G401 (cell line): ENCODE measurements around the gene VPS25. TPM values are rescaled to one million over a fixed set of nuclear protein-coding genes. Genes with fewer than 3 reads are reported as not detected.
"Not testable (repeated sequence)": the region's sequence is repeated elsewhere in the genome, so short reads cannot be mapped to it uniquely, and the experiment has no call there.

Experiments
- DNase-seq: peaks from one replicate; pipeline ENCODE4 v3.0.0-alpha.2; 2015; ENCODE audit warnings: low spot score
- in situ Hi-C: cut with HindIII; loops from 2 replicates; pipeline ENCODE4 v1.10.0; 2016; ENCODE audit warnings: low sequenced_read_pairs, mixed read lengths
- total RNA-seq: library from RNA; depleted of rRNA; stranded (reverse); fragments of >200 nt; shearing (Covaris generic); gene quantifications from 2 replicates; pipeline ENCODE4 v1.2.3, GENCODE V29; 2014

Gene VPS25
- total RNA-seq, 1 experiment from 2014 or later = 199 TPM

GRCh38 chr17:42766124-42766523, 7.1 kb upstream of the VPS25 start:
- DNase-seq = no peak
- in situ Hi-C loops = no loop called here

GRCh38 chr17:42767512-42767911, 5.7 kb upstream of the VPS25 start:
- DNase-seq = no peak
- in situ Hi-C loops = no loop called here

- in situ Hi-C loops, DNase-seq: not testable (repeated sequence)
These were observed 5.2 kb upstream of the VPS25 start for GRCh38 chr17:42768006-42768405.

- in situ Hi-C loops, DNase-seq: not testable (repeated sequence)
These were observed 3.3 kb upstream of the VPS25 start for GRCh38 chr17:42769964-42770363.

DNA sequence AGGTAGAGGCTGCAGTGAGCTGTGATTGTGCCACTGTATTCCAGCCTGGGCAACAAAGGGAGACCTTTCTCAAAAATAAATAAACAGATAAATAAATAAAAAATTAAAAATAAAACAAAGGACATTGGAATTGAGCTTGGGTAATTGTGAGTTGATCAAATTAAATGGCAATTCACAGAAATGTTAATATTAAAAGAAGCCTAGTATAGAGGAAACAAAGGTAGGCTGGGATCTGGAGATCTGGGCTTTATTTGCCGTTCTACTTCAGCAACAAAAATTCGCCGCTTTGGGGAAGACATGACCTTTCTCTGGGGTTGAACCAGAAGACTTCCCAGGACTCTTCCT, 332 bp upstream of the VPS25 start:
- no peak for DNase-seq
- in situ Hi-C loops = no loop called here

- in situ Hi-C loops = no loop called here
- no peak for DNase-seq
These were observed 957 bp downstream of the VPS25 start for GRCh38 chr17:42774066-42774745.

GRCh38 chr17:42775534-42776098, 2.4 kb downstream of the VPS25 start:
- no peak for DNase-seq
- in situ Hi-C loops = no loop called here

DNA sequence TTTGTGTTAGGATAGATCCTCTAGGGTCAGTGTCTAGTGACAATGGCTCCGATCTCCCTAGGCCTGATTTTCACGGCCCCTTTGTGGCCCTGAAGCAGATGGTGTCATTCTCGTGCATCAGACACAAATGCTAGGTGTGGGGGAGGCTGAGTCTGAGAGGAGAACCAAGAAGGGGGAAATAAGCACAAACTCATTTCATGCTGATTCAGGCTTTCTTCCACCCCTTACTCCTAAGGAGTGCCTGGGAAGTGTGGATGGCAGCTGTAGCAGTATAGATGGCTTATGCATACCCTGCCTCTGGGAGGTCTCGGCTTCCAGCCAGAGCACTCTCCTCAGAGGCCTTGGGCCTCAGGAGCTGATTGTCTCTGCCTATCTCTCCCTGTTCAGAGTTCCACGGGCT, 5.3 kb downstream of the VPS25 start:
- in situ Hi-C loops = no loop called here

DNA sequence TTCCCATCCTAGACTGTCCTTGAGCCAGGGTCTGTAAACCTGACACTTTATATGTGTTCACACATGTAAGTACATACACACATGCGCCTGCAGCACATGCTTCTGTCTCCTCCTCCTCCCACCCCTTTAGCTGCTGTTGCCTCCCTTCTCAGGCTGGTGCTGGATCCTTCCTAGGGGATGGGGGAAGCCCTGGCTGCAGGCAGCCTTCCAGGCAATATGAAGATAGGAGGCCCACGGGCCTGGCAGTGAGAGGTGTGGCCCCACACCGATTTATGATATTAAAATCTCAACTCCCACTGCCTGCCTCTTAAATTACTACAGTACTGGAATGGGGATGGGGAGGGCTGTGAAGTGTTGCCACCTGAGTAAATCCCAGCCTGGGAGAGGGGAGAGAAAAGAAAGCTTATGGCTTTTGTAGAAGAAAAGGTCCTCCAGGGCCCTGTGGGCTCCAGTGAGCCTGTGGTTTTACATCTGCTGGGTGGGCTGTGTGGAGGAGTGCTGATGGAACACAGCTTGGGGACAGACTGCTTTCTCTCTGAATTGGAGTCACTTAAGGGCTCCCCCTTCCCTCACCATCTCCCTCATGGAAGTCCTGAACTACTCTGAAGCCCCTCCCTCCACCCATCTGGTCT, 6.2 kb downstream of the VPS25 start:
- DNase-seq = no peak
- in situ Hi-C loops = no loop called here

More for the DNA sequence above, 5.3 kb downstream of the VPS25 start:
- DNase-seq = no peak

DNA sequence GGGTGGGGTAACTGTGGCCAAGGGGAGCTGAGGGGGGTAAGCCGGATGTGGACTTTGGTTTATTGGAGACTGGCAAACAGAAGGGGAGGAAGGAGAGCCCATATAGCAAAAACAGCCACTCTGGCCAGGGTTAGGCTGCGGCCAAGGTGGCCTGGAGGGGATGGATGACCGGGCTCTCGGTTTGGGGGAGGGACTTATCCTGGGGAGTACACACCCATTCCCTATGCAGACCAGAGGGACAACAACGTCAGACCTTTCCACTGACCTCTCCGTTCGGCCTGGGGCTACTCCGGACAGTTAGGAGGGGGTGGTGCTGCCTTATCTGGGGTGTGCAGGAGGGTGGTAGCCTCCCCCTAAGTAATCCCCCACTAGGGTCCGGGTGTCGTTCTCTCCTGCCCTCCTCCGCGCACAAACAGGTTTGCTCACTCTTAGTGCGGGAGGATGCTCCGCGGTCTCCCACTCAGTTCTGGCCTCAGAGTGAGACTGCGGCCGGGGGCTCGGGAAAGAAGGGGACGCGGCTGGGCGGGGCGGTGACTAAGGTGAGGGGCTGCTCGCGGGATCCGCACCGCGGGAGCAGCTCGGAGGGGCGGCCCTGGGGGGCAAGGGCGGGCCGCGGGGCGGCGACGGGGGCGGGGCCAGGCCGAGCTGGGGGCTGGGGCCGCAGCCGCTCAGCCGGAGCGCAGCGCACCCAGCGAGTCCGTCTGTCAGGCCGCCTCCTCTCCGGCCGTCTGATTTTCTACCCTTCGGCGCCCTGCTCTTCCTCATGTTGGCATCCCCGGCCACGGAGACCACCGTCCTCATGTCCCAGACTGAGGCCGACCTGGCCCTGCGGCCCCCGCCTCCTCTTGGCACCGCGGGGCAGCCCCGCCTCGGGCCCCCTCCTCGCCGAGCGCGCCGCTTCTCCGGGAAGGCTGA, 6.9 kb downstream of the VPS25 start, which contains the start of gene WNK4:
Gene WNK4 (plus strand): TSS at position 675 of the 915 bp plus-strand sequence. CDS start 89 bp downstream, at position 764.
- DNase-seq = no peak
- in situ Hi-C loops = no loop called here

GRCh38 chr17:42780851-42781638, 7.8 kb downstream of the VPS25 start:
- in situ Hi-C loops = no loop called here
- no peak for DNase-seq

DNA sequence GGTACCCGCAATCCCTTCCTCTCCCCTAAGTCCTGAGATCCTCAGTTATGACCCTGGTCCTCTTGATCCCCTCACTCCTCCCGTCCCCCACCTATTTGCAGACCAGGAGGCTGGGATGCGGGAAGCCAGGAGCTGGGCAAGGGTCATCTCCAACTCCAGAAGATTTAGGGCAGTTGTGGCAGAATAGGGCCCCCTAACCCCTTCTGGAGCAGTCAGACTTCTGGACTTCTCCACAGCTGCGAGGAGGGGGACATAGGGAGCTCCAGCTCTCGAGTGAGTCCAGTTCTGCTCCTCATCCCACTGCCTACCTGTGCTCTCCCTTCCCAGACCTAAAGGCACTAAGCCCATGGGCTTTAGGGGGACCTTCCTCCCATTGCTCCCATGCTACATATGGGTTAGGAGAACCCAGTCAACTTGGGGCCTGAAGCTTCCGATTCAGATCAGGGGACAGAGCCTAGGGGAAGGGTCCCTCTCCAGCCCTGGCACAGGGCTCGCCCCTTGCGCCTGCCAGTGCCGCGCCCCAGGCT, 8.5 kb downstream of the VPS25 start:
- DNase-seq = no peak
- in situ Hi-C loops = no loop called here

- no peak for DNase-seq
- in situ Hi-C loops = no loop called here
These were observed 9.2 kb downstream of the VPS25 start for GRCh38 chr17:42782166-42783061.

DNA sequence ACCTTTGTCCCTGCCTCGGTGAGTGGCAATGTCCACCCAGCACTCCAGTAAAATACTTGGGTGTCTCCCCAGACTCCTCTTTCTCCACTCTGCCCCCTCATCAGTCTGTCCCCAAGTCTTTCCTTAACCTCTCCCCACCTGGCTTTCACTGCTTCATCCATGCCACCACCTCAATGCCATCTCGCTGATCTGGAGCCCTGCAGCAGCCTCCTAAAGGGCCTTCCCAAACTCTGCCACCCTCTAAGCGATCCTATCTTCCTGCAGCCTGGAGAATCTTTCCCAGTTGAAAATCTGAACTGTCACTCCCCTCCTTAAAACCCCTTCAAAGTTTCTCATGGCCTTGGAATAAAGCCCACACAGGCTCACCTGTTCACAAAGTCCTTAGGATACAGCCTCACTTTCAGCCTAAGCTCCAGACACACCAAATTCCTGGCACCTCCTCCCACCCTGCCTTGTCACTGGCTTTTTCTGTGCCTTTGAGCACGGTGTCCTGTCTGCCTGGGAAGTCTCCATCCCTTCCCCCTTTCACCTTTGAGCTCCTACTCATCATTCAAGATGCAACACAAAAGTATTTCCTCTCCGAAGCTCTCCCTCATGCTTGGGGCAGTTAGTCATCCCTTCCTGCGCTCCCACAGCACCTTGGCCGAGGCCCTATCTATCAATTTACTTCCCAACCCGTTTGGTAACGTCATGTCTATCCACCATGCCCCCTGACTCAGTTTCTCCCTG, 10.0 kb downstream of the VPS25 start:
- DNase-seq = no peak
- in situ Hi-C loops = no loop called here

DNA sequence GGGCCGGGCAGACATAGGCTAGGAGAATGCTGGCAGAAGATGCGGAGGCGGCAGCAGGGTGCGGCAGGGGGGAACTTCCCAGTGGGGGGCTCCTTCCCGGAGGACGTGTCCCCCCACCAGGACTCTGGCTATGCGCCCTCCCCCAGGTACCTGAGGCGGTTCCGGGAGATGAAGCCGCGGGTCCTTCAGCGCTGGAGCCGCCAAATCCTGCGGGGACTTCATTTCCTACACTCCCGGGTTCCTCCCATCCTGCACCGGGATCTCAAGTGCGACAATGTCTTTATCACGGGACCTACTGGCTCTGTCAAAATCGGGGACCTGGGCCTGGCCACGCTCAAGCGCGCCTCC, 10.5 kb downstream of the VPS25 start:
- DNase-seq = no peak

GRCh38 chr17:42784409-42784808, 11.2 kb downstream of the VPS25 start:
- no peak for DNase-seq
- in situ Hi-C loops = no loop called here

More for the DNA sequence above, 10.5 kb downstream of the VPS25 start:
- in situ Hi-C loops = no loop called here
